NCI-H524 treated with DMSO at 0.1 percent for 48 hours (cell line): Measurements from ENCODE around the gene SLC26A4.

Source experiments
- DNase-seq: peaks from one replicate; lab custom pipeline; 2025; lab: John Stamatoyannopoulos, UW

SLC26A4 gene

DNA sequence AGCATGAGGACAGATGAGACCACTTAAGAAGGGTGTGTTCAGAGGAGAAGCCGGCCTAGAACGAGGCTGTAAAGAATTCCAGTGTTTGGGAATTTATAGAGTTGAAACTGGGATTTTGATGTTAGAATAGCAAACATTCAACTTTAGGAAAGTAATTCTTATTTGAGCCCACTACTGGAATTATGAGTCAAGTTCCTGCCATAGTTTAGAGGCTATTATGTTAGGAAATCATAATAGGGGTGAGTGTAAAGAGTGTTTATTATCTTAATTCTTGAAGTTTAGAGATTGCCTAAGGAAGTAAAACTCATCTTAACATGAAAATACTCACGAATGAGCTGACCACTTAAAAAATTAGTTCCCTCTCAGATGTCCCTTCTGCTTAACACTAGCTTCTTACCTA, 85.4 kb downstream of the SLC26A4 start:
- DNase-seq: no peak

DNA sequence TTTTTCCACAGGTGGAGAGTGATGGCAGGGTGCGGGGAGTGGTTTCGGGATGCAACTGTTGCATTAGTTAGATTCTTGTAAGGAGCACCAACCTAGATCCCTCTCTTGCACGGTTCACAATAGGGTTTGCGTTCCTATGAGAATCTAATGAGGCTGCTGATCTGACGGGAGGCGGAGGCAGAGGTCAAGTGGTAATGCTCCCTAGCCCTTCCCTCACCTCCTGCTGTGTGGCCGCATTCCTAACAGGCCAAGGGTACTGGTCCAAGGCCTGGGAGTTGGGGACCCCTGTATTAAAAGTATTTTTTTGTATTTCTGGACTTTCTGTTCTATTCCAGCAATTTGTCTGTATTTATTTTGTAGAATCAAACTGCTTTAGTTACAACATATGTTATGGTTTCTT, 90.5 kb downstream of the SLC26A4 start:
- DNase-seq: no peak

DNA sequence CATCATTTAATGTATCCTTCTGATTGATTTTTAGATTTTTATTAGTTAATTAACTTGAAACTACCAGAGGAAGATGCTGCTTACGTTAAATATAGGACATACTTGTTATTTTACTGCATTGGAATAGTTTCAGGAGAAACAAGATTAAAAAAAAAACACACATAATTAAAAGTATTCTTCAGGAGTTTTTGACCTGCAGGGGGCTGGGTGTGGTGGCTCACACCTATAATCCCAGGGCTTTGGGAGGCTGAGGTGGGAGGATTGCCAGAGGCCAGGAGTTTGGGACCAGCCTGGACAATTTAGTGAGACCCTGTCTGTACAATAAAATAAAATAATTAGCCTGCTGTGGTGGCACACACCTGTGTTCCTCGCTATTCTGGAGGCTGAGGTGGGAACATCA, 94.0 kb downstream of the SLC26A4 start:
- DNase-seq: no peak

DNA sequence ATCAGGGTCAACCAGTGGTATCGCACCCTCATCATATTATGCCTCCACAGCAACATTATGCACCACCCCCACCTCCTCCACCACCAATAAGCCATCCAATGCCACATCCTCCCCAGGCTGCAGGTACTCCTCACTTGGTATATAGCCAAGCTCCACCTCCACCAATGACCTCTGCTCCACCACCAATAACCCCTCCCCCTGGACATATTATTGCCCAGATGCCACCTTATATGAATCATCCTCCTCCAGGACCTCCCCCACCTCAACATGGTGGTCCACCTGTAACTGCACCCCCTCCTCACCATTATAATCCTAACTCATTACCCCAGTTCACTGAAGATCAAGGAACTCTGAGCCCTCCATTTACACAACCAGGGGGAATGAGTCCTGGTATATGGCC, 98.0 kb downstream of the SLC26A4 start:
- no peak for DNase-seq

DNA sequence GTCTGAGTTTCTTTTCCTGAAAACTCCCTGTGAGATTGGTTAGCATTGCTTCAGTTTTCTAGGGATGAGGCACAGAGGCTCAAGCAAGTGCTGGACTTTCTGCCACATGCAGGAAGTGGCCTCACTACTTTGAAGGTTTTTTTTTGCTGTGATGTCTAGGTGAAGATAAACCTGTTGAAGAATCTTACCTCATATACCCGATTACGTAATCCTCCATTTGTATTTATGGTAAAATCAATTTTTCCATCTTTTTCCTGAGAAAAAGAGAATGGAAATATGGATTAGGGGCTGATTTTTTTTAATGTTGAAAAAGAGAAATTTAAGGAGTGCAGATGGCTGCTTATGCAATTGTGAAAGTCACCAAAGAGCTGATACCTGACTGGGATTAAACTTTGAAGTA, 106.8 kb downstream of the SLC26A4 start:
- no peak for DNase-seq
